GM23338 (cell line): ENCODE results near the gene TBATA. TPM values are rescaled to one million over a fixed set of nuclear protein-coding genes. Genes with fewer than 3 reads are reported as not detected.

Experiments
- ATAC-seq: fragments of 200-7000 bp; cut with Tn5 transposase; 3 replicates; pipeline ENCODE4 v1.9.1; 2020
- DNase-seq: peaks from one replicate; pipeline ENCODE4 v3.0.0-alpha.2; 2015; ENCODE audit warnings: low spot score
- H2AFZ ChIP-seq: fragments of 200-600 bp; sonication (generic); 2 replicates; pipeline ENCODE4 v1.8.0; 2016; ENCODE audit warnings: antibody characterized with exemption, mild to moderate bottlenecking, moderate library complexity
- H3F3A ChIP-seq: fragments of 200-600 bp; sonication (generic); replicated peaks from 2 replicates; pipeline ENCODE4 v1.8.0; 2017; ENCODE audit warnings: antibody characterized with exemption, mixed run types, low read depth
- H3K27ac ChIP-seq: fragments of 200-600 bp; sonication (generic); 2 replicates; pipeline ENCODE4 v1.6.1; 2016; ENCODE audit warnings: low read depth
- H3K27me3 ChIP-seq: fragments of 200-600 bp; sonication (generic); 2 replicates; pipeline ENCODE4 v1.8.0; 2016; ENCODE audit warnings: mild to moderate bottlenecking, mixed run types, moderate library complexity; ENCODE audit not compliant: insufficient read depth
- H3K36me3 ChIP-seq: fragments of 200-600 bp; sonication (generic); 2 replicates; pipeline ENCODE4 v1.8.0; 2016; ENCODE audit warnings: mild to moderate bottlenecking; ENCODE audit not compliant: insufficient read depth
- H3K4me1 ChIP-seq: fragments of 200-600 bp; sonication (generic); 2 replicates; pipeline ENCODE4 v1.8.0; 2016; ENCODE audit warnings: mild to moderate bottlenecking, moderate library complexity; ENCODE audit not compliant: insufficient read depth
- H3K4me2 ChIP-seq: fragments of 200-600 bp; sonication (generic); 2 replicates; pipeline ENCODE4 v1.7.1; 2017; ENCODE audit warnings: mixed run types
- H3K4me3 ChIP-seq: fragments of 200-600 bp; sonication (generic); 2 replicates; pipeline ENCODE4 v1.6.1; 2016; ENCODE audit warnings: mixed run types
- H3K79me2 ChIP-seq: fragments of 200-600 bp; sonication (generic); replicated peaks from 2 replicates; pipeline ENCODE4 v1.8.0; 2017; ENCODE audit warnings: mild to moderate bottlenecking; ENCODE audit not compliant: insufficient read depth
- H3K9me2 ChIP-seq: fragments of 200-600 bp; sonication (generic); 2 replicates; pipeline ENCODE4 v1.8.0; 2017; ENCODE audit not compliant: insufficient read depth
- H4K20me1 ChIP-seq: fragments of 200-600 bp; sonication (generic); replicated peaks from 2 replicates; pipeline ENCODE4 v1.8.0; 2017; ENCODE audit warnings: mild to moderate bottlenecking; ENCODE audit not compliant: insufficient read depth
- H3K27ac Mint-ChIP-seq: 2 replicates; pipeline ENCODE4 v1.8.0; 2020; ENCODE audit warnings: inconsistent platforms, mild to moderate bottlenecking, moderate library complexity, mixed read lengths
- H3K27me3 Mint-ChIP-seq: 3 replicates; pipeline ENCODE4 v1.8.0; 2022; ENCODE audit warnings: low read depth, mild to moderate bottlenecking, moderate library complexity, mixed read lengths, inconsistent platforms; ENCODE audit not compliant: insufficient read depth, poor library complexity
- H3K36me3 Mint-ChIP-seq: 3 replicates; pipeline ENCODE4 v1.8.0; 2021; ENCODE audit warnings: low read depth, mild to moderate bottlenecking, inconsistent platforms, moderate library complexity, mixed read lengths
- H3K4me1 Mint-ChIP-seq: 3 replicates; pipeline ENCODE4 v1.8.0; 2020; ENCODE audit warnings: mild to moderate bottlenecking, inconsistent platforms, mixed read lengths
- H3K4me3 Mint-ChIP-seq: 3 replicates; pipeline ENCODE4 v1.8.0; 2021; ENCODE audit warnings: moderate library complexity, mild to moderate bottlenecking, inconsistent platforms, mixed read lengths
- H3K9me3 Mint-ChIP-seq: 3 replicates; pipeline ENCODE4 v1.8.0; 2020; ENCODE audit warnings: moderate library complexity, mild to moderate bottlenecking, inconsistent platforms, mixed read lengths
- EZH2 ChIP-seq: fragments of 200-600 bp; sonication (generic); IDR thresholded peaks from one replicate; pipeline ENCODE4 v1.8.0; 2017; ENCODE audit warnings: antibody characterized with exemption, mild to moderate bottlenecking, low read depth; ENCODE audit not compliant: unreplicated experiment
- EZH2phosphoT487 ChIP-seq: fragments of 200-600 bp; sonication (generic); IDR thresholded peaks from one replicate; pipeline ENCODE4 v1.8.1; 2018; ENCODE audit warnings: antibody characterized with exemption; ENCODE audit not compliant: unreplicated experiment
- JUNB ChIP-seq: IDR thresholded peaks from one replicate; pipeline ENCODE4 v1.6.1; 2016; ENCODE audit warnings: antibody characterized with exemption; ENCODE audit not compliant: unreplicated experiment
- NANOG ChIP-seq: IDR thresholded peaks from 2 replicates; pipeline ENCODE4 v1.6.1; 2016; ENCODE audit warnings: antibody characterized with exemption, borderline replicate concordance
- REST ChIP-seq: IDR thresholded peaks from one replicate; pipeline ENCODE4 v1.6.1; 2018; ENCODE audit warnings: antibody characterized with exemption; ENCODE audit not compliant: unreplicated experiment
- STAT1 ChIP-seq: IDR thresholded peaks from one replicate; pipeline ENCODE4 v1.6.1; 2016; ENCODE audit warnings: antibody characterized with exemption; ENCODE audit not compliant: unreplicated experiment
- ZNF114 ChIP-seq: fragments of 250-450 bp; sonication (Bioruptor Pico); IDR thresholded peaks from 2 replicates; pipeline ENCODE4 v1.5.0; 2020; ENCODE audit warnings: mild to moderate bottlenecking, moderate library complexity
- polyA plus RNA-seq: library from polyadenylated mRNA; unstranded; fragments of >200 nt; fragmentation: Nextera tagmentation; extraction: Ambion mirVana; gene quantifications from 2 replicates; pipeline ENCODE4 v1.2.1, GENCODE V29; 2016
- total RNA-seq: library from RNA; depleted of rRNA; stranded (reverse); fragments of >200 nt; shearing (Covaris generic); gene quantifications from 2 replicates; pipeline ENCODE4 v1.2.3, GENCODE V29; 2014
- TF ChIP-seq, protein P1 (sequence below), 2 experiments: fragments of 200-600 bp in 1 of 2; sonication (generic) in 1 of 2; conservative IDR thresholded peaks; 2 replicates each; pipeline versions ENCODE4 v1.5.1 to v1.6.1; 2016 to 2017; ENCODE audit warnings: antibody characterized with exemption in 2 of 2, low read depth in 2 of 2, mild to moderate bottlenecking in 2 of 2, moderate library complexity in 1 of 2
- TF ChIP-seq, protein P2 (sequence below): IDR thresholded peaks from 2 replicates; pipeline ENCODE4 v1.6.1; 2016; ENCODE audit warnings: antibody characterized with exemption
- TF ChIP-seq, protein P3 (sequence below): fragments of 250-450 bp; sonication (Bioruptor Pico); IDR thresholded peaks from 2 replicates; pipeline ENCODE4 v1.5.0; 2020; ENCODE audit warnings: mild to moderate bottlenecking, moderate library complexity

The TBATA gene
- total and polyA plus RNA-seq, 2 experiments from 2014 or later = not detected

- TF ChIP-seq, protein P1, sequence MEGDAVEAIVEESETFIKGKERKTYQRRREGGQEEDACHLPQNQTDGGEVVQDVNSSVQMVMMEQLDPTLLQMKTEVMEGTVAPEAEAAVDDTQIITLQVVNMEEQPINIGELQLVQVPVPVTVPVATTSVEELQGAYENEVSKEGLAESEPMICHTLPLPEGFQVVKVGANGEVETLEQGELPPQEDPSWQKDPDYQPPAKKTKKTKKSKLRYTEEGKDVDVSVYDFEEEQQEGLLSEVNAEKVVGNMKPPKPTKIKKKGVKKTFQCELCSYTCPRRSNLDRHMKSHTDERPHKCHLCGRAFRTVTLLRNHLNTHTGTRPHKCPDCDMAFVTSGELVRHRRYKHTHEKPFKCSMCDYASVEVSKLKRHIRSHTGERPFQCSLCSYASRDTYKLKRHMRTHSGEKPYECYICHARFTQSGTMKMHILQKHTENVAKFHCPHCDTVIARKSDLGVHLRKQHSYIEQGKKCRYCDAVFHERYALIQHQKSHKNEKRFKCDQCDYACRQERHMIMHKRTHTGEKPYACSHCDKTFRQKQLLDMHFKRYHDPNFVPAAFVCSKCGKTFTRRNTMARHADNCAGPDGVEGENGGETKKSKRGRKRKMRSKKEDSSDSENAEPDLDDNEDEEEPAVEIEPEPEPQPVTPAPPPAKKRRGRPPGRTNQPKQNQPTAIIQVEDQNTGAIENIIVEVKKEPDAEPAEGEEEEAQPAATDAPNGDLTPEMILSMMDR (conservative IDR thresholded peaks at IDR 0.05; ENCODE audit: low read depth in 2 of 2) = no peak
- TF ChIP-seq EZH2 (no peak), EZH2phosphoT487 (no peak), NANOG (no peak), JUNB (no peak), STAT1 (no peak)
These were observed 22.6 kb downstream of the TBATA start (continued) for GRCh38 chr10:70762441-70763175.

DNA sequence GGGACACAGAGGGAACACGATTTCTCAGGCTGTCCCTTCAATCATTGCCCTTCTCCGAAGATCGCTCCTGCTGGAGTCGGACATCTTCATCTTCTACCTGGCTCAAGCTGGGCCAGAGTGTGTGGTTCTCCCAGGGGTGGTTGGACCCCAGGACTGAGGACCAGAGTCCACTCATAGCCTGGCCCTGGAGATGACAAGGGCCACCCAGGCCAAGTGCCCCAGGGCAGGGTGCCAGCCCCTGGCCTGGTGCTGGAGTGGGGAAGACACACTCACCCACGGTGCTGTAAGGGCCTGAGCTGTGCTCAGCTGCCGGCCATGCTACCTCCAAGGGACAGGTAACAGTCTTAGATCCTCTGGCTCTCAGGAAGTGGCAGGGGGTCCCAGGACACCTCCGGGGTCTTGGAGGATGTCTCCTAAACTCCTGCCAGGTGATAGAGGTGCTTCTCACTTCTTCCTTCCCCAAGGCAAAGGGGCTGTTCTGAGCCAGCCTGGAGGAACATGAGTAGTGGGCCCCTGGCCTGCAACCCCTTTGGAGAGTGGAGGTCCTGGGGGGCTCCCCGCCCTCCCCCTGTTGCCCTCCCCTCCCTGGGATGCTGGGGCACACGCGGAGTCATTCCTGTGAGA lies 23.3 kb downstream of the TBATA start:
- DNase-seq (no peak), ATAC-seq (no peak)
- H3K4me3 ChIP-seq = no peak overlapping the region
- Mint-ChIP-seq H3K27me3 (peaks cover 7% of the 10 kb centered on the region), H3K27ac (peak overlapping the region; percentile 44; the same call in 1 of the 2 replicates), H3K4me1 (peaks cover 24% of the 10 kb centered on the region), H3K9me3 (peaks cover 25% of the 10 kb centered on the region), H3K36me3 (peaks cover 17% of the 10 kb centered on the region; the same call in 2 of the 3 replicates), H3K4me3 (no peak overlapping the region)
- no peak overlapping the region for H3K4me2 ChIP-seq
- no peaks in the 10 kb centered on the region for H4K20me1 ChIP-seq
- H3K36me3 ChIP-seq = no peaks in the 10 kb centered on the region
- H3K9me2 ChIP-seq = no peaks in the 10 kb centered on the region
- H3K79me2 ChIP-seq = no peaks in the 10 kb centered on the region
- H3K27me3 ChIP-seq = no peaks in the 10 kb centered on the region
- H3K27ac ChIP-seq = no peak overlapping the region
- no peak overlapping the region for H2AFZ ChIP-seq
- peaks cover 10% of the 10 kb centered on the region; the same call in 1 of the 2 replicates for H3K4me1 ChIP-seq
- H3F3A ChIP-seq = no peaks in the 10 kb centered on the region
- no peak for TF ChIP-seq ZNF114 (CRISPR knock-in tag)
- TF ChIP-seq, protein P2, sequence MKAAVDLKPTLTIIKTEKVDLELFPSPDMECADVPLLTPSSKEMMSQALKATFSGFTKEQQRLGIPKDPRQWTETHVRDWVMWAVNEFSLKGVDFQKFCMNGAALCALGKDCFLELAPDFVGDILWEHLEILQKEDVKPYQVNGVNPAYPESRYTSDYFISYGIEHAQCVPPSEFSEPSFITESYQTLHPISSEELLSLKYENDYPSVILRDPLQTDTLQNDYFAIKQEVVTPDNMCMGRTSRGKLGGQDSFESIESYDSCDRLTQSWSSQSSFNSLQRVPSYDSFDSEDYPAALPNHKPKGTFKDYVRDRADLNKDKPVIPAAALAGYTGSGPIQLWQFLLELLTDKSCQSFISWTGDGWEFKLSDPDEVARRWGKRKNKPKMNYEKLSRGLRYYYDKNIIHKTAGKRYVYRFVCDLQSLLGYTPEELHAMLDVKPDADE = no peak
- no peak for TF ChIP-seq EZH2
- TF ChIP-seq REST = no peak
- no peak for TF ChIP-seq JUNB
- TF ChIP-seq, protein P3, sequence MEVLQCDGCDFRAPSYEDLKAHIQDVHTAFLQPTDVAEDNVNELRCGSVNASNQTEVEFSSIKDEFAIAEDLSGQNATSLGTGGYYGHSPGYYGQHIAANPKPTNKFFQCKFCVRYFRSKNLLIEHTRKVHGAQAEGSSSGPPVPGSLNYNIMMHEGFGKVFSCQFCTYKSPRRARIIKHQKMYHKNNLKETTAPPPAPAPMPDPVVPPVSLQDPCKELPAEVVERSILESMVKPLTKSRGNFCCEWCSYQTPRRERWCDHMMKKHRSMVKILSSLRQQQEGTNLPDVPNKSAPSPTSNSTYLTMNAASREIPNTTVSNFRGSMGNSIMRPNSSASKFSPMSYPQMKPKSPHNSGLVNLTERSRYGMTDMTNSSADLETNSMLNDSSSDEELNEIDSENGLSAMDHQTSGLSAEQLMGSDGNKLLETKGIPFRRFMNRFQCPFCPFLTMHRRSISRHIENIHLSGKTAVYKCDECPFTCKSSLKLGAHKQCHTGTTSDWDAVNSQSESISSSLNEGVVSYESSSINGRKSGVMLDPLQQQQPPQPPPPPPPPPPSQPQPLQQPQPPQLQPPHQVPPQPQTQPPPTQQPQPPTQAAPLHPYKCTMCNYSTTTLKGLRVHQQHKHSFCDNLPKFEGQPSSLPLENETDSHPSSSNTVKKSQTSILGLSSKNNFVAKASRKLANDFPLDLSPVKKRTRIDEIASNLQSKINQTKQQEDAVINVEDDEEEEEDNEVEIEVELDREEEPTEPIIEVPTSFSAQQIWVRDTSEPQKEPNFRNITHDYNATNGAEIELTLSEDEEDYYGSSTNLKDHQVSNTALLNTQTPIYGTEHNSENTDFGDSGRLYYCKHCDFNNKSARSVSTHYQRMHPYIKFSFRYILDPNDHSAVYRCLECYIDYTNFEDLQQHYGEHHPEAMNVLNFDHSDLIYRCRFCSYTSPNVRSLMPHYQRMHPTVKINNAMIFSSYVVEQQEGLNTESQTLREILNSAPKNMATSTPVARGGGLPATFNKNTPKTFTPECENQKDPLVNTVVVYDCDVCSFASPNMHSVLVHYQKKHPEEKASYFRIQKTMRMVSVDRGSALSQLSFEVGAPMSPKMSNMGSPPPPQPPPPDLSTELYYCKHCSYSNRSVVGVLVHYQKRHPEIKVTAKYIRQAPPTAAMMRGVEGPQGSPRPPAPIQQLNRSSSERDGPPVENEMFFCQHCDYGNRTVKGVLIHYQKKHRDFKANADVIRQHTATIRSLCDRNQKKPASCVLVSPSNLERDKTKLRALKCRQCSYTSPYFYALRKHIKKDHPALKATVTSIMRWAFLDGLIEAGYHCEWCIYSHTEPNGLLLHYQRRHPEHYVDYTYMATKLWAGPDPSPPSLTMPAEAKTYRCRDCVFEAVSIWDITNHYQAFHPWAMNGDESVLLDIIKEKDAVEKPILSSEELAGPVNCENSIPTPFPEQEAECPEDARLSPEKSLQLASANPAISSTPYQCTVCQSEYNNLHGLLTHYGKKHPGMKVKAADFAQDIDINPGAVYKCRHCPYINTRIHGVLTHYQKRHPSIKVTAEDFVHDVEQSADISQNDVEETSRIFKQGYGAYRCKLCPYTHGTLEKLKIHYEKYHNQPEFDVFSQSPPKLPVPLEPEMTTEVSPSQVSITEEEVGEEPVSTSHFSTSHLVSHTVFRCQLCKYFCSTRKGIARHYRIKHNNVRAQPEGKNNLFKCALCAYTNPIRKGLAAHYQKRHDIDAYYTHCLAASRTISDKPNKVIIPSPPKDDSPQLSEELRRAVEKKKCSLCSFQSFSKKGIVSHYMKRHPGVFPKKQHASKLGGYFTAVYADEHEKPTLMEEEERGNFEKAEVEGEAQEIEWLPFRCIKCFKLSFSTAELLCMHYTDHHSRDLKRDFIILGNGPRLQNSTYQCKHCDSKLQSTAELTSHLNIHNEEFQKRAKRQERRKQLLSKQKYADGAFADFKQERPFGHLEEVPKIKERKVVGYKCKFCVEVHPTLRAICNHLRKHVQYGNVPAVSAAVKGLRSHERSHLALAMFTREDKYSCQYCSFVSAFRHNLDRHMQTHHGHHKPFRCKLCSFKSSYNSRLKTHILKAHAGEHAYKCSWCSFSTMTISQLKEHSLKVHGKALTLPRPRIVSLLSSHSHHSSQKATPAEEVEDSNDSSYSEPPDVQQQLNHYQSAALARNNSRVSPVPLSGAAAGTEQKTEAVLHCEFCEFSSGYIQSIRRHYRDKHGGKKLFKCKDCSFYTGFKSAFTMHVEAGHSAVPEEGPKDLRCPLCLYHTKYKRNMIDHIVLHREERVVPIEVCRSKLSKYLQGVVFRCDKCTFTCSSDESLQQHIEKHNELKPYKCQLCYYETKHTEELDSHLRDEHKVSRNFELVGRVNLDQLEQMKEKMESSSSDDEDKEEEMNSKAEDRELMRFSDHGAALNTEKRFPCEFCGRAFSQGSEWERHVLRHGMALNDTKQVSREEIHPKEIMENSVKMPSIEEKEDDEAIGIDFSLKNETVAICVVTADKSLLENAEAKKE (CRISPR knock-in tag) = no peak
- no peak for TF ChIP-seq EZH2phosphoT487
